Lower leg skin (tissue), 3 donors: Measurements from ENCODE around the gene LTB4R.

Experiments
- CTCF ChIP-seq, 3 donors: fragments of 450-650 bp; IDR thresholded peaks; one replicate each; pipeline ENCODE4 v1.5.1; 2016; ENCODE audit warnings: antibody characterized with exemption in 3 of 3, mild to moderate bottlenecking in 3 of 3, moderate library complexity in 2 of 3
- POLR2A ChIP-seq, 2 donors: fragments of 450-650 bp; IDR thresholded peaks; one replicate each; pipeline ENCODE4 v1.6.1; 2016 to 2017; ENCODE audit warnings: antibody characterized with exemption in 2 of 2, mild to moderate bottlenecking in 1 of 2, moderate library complexity in 1 of 2

GRCh38 chr14:24284501-24285035, 26.7 kb upstream of the LTB4R start:
- TF ChIP-seq CTCF (IDR thresholded peaks at IDR 0.05) (no peak), POLR2A (IDR thresholded peaks at IDR 0.05) (no peak)
